ENCODE measurements around the gene ZMYM2.

Gene ZMYM2

DNA sequence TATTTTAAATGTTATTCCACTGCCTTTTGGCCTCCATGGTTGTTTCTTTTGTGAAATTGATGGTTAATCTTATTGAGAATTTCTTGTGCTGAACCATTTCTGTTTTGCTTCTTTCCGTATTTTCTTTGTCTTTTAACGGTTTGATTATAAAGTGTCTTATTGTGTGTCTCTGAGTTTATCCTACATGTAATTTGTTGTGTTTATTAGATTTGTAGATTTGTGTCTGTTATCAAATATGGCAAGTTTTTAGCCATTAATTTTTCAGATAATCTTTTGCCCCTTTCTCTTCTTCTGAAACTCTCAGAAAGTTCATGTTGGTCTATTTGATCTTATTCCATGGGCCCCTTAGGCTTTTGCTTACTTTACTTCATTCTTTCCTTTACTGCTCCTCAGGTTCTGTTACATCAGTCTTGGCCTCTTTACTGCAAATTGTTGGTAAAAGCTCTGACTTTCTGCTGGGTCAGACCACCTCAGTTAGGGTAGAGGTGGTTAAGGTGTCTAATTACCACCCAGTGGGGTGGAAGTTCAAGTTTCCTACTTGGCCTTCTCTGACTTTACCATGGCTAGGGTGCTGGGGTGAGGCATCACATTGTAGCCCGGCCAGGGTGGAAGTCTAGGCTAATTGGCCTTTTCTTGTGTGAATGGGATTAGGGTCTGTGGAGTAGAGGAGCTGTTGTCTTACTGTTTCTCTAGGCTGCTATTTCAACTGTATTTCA is 58.3 kb downstream of the ZMYM2 start:
- Histone ChIP-seq H3K4me2 (ENCODE audit: low read depth, low read length, poor library complexity, severe bottlenecking) (no peak overlapping the region), H2AFZ (ENCODE audit: low read length) (no peak overlapping the region), H3F3A (ENCODE audit: low read depth) (no peaks in the 10 kb centered on the region), H4K20me1 (ENCODE audit: insufficient read depth, low read length, poor library complexity, severe bottlenecking) (peaks cover 32% of the 10 kb centered on the region), H3K27me3 (ENCODE audit: insufficient read depth, low read length, poor library complexity, severe bottlenecking) (no peaks in the 10 kb centered on the region), H3K79me2 (ENCODE audit: insufficient read depth, low read length) (peaks cover 72% of the 10 kb centered on the region), H3K9me3 (ENCODE audit: insufficient read depth, low read depth, low read length) (peaks cover 16% of the 10 kb centered on the region), H3K4me3 (ENCODE audit: low read length, poor library complexity, severe bottlenecking) (no peak overlapping the region), H3K36me3 (ENCODE audit: insufficient read depth, low read length) (peaks cover 86% of the 10 kb centered on the region), H3K4me1 (ENCODE audit: insufficient read depth, low read length, poor library complexity, severe bottlenecking) (no peaks in the 10 kb centered on the region), H3K9me2 (replicated peaks; ENCODE audit: low read depth, low read length) (no peaks in the 10 kb centered on the region), H3K9ac (ENCODE audit: low read depth, low read length, poor library complexity, severe bottlenecking) (no peak overlapping the region)
- TF ChIP-seq EZH2phosphoT487 (IDR thresholded peaks at IDR 0.05; ENCODE audit: borderline replicate concordance) (no peak), CTCF (conservative IDR thresholded peaks at IDR 0.05; ENCODE audit: low read length) (no peak)

- peaks cover 86% of the 10 kb centered on the region for H3K36me3 ChIP-seq (ENCODE audit: insufficient read depth, low read length)
- peaks cover 32% of the 10 kb centered on the region for H4K20me1 ChIP-seq (ENCODE audit: insufficient read depth, low read length, poor library complexity, severe bottlenecking)
Observed at GRCh38 chr13:20017365-20017711, 58.8 kb downstream of the ZMYM2 start.

GRCh38 chr13:20019043-20019442 is 60.5 kb downstream of the ZMYM2 start:
- H3K27me3 ChIP-seq (ENCODE audit: insufficient read depth, low read length, poor library complexity, severe bottlenecking) = no peaks in the 10 kb centered on the region
- no peak overlapping the region for H3K9ac ChIP-seq (ENCODE audit: low read depth, low read length, poor library complexity, severe bottlenecking)
- H3K79me2 ChIP-seq (ENCODE audit: insufficient read depth, low read length) = peaks cover 55% of the 10 kb centered on the region
- peaks cover 27% of the 10 kb centered on the region for H4K20me1 ChIP-seq (ENCODE audit: insufficient read depth, low read length, poor library complexity, severe bottlenecking)
- H3K4me1 ChIP-seq (ENCODE audit: insufficient read depth, low read length, poor library complexity, severe bottlenecking) = no peaks in the 10 kb centered on the region
- no peaks in the 10 kb centered on the region for H3F3A ChIP-seq (ENCODE audit: low read depth)
- TF ChIP-seq CTCF (conservative IDR thresholded peaks at IDR 0.05; ENCODE audit: low read length) = no peak
- TF ChIP-seq EZH2phosphoT487 (IDR thresholded peaks at IDR 0.05; ENCODE audit: borderline replicate concordance) = no peak
- peaks cover 16% of the 10 kb centered on the region for H3K9me3 ChIP-seq (ENCODE audit: insufficient read depth, low read depth, low read length)
- no peaks in the 10 kb centered on the region for H3K9me2 ChIP-seq (replicated peaks; ENCODE audit: low read depth, low read length)
- peaks cover 82% of the 10 kb centered on the region for H3K36me3 ChIP-seq (ENCODE audit: insufficient read depth, low read length)
- no peak overlapping the region for H3K4me3 ChIP-seq (ENCODE audit: low read length, poor library complexity, severe bottlenecking)
- H3K4me2 ChIP-seq (ENCODE audit: low read depth, low read length, poor library complexity, severe bottlenecking) = no peak overlapping the region
- H2AFZ ChIP-seq (ENCODE audit: low read length) = no peak overlapping the region

More at GRCh38 chr13:20017365-20017711, 58.8 kb downstream of the ZMYM2 start:
- Histone ChIP-seq H3K4me1 (ENCODE audit: insufficient read depth, low read length, poor library complexity, severe bottlenecking) (no peaks in the 10 kb centered on the region), H3F3A (ENCODE audit: low read depth) (no peaks in the 10 kb centered on the region), H3K9ac (ENCODE audit: low read depth, low read length, poor library complexity, severe bottlenecking) (no peak overlapping the region), H3K9me3 (ENCODE audit: insufficient read depth, low read depth, low read length) (peaks cover 16% of the 10 kb centered on the region), H3K4me3 (ENCODE audit: low read length, poor library complexity, severe bottlenecking) (no peak overlapping the region), H3K4me2 (ENCODE audit: low read depth, low read length, poor library complexity, severe bottlenecking) (no peak overlapping the region), H3K9me2 (replicated peaks; ENCODE audit: low read depth, low read length) (no peaks in the 10 kb centered on the region), H2AFZ (ENCODE audit: low read length) (no peak overlapping the region), H3K79me2 (ENCODE audit: insufficient read depth, low read length) (peaks cover 71% of the 10 kb centered on the region), H3K27me3 (ENCODE audit: insufficient read depth, low read length, poor library complexity, severe bottlenecking) (no peaks in the 10 kb centered on the region)
- TF ChIP-seq EZH2phosphoT487 (IDR thresholded peaks at IDR 0.05; ENCODE audit: borderline replicate concordance) = no peak
- TF ChIP-seq CTCF (conservative IDR thresholded peaks at IDR 0.05; ENCODE audit: low read length) = no peak

All from Loucy (cell line).